Measurements from ENCODE around the gene CCT8.

The CCT8 gene

GRCh38 chr21:29077651-29078090 is 4.2 kb upstream of the CCT8 start:
- DNase-seq = no peak

DNA sequence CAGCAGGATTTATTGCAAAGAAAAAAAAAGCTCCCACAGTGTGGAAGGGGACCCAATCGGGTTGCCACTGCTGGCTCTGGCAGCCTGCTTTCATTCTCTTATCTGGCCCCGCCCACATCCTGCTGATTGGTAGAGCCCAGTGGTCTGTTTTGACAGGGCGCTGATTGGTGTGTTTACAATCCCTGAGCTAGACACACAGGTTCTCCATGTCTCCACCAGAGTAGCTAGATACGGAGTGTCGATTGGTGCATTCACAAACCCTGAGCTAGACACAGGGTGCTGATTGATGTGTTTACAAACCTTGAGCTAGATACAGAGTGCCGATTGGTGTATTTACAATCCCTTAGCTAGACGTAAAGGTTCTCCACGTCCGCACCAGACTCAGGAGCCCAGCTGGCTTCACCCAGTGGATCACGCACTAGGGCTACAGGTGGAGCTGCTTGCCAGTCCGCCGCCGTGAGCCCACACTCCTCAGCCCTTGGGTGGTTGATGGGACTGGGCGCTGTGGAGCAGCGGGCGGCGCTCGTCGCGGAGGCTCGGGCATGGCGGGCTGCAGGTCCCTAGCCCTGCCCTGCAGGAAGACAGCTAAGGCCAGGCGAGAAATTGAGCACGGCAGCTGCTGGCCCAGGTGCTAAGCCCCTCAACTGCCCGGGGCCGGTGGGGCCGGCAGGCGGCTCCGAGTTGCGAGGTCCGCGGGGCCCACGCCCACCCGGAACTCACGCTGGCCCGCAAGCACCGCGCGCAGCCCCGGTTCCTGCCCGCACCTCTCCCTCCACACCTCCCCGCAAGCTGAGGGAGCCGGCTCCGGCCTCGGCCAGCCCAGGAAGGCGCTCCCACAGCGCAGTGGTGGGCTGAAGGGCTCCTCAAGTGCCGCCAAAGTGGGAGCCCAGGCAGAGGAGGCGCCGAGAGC is 3.5 kb upstream of the CCT8 start:
- DNase-seq = peak; percentile 67

DNA sequence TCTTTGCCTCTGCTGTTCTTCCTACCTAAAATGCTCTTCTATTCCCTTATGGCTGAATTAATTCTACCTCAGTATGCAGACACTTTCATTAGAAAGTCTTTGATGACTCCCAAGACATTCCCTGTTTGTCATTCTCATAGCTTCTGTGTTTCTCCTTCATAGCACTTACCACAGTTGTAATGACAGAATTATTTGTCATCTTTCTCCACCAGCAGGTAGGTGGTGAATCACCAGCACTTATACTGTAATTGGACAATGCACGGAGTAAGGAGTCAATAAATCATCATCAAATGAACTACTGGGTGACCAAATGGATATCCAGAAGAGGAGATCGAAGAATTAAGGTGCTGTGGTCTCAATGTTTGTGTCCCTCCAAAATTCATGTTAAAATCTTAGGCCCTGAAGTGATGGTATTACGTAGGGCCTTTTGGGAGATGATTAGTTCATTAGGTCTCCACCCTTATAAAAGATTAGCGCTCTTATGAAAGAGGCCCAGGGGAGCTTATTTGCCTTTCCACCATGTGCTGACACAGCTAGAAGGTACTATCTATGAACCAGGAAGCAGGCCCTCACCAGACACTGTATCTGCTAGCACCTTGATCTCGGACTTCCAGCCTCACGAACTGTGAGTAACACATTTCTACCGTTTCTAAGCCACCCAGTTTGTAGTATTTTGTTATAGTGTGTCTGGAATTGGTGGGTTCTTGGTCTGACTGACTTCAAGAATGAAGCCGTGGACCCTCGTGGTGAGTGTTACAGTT is 2.4 kb upstream of the CCT8 start:
- DNase-seq = no peak

- no peak for DNase-seq
These were observed 1.3 kb upstream of the CCT8 start for GRCh38 chr21:29074783-29075182.

- no peak for DNase-seq
These were observed 544 bp upstream of the CCT8 start for GRCh38 chr21:29074007-29074376.

DNA sequence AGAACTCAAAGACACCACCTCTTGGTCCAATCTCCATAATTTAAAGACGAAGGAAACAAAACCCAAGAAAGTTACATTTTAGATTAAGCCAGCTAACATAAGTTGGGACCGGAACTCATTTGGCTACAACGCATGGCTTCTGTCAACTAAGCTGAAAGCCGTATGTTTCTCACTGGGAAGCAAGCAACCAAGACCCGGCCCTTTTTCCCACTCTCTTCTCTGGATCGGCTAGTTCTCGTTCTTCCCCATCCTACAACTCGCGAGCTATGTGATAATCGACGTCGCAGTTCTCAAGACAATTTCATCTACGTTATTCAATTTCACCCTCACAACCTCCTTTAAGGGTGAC is 601 bp downstream of the CCT8 start:
- no peak for DNase-seq

GRCh38 chr21:29064850-29065481 is 8.5 kb downstream of the CCT8 start:
- DNase-seq = no peak

GRCh38 chr21:29056538-29057050 is 16.9 kb downstream of the CCT8 start:
- DNase-seq = no peak

GRCh38 chr21:29056005-29056404 is 17.4 kb downstream of the CCT8 start:
- no peak for DNase-seq

GRCh38 chr21:29055080-29055479 is 18.4 kb downstream of the CCT8 start:
- no peak for DNase-seq

- DNase-seq = no peak
These were observed 19.8 kb downstream of the CCT8 start for GRCh38 chr21:29053656-29054055.

- DNase-seq = no peak
These were observed 20.4 kb downstream of the CCT8 start for GRCh38 chr21:29053011-29053553.

DNA sequence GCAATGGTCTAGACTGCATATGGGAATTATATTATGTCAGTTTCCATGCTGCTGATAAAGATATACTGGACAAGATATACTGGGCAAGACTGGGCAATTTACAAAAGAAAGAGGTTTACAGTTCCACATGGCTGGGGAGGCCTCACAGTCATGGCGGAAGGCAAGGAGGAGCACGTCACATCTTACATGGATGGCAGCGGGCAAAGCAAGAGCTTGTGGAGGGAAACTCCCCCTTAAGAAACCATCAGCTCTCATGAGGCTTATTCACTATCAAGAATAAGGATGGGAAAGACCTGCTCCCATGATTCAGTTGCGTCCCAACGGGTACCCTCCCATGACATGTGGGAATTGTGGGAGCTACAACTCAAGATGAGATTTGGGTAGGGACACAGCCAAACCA is 21.2 kb downstream of the CCT8 start:
- DNase-seq = no peak

DNA sequence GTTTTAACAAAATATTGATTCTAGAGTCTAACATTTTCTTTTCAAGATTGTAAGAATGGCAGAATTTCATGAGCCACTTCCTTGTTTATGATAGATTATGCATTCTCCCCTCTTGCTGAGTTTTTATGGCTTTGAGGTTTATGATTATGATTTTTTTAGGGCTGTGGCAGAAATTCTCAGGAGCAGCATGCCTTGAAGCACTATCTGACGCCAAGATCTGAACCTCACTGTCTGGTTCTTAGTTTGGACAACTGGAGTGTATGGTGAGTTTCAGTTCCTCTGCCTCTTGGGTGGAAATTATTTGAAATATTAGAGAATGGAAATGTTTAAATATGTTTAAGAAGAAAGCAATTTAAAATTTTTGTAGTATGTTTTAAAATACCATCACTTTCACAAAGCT is 38.8 kb downstream of the CCT8 start:
- no peak for DNase-seq

DNA sequence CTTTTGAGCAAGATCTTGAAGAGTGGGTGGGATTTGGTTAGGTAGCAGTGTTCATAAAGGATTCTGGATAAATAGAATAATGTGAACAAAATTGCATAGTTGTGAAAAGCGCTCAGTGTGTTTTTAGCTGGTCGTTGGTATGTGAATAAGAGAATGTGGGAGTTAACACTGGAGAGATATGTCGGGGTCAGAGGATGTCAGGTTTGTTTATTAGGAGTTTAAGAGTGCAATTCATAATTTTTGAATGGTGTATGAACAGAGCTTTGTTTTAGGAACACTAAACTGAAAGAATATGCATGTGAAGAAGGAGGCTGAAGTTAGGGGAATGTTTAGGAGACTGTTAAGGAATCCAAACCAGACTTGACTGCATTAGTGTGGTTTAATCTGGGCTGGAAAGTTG is 39.6 kb downstream of the CCT8 start:
- no peak for DNase-seq

GRCh38 chr21:29033301-29033700 is 40.1 kb downstream of the CCT8 start:
- DNase-seq = no peak

DNA sequence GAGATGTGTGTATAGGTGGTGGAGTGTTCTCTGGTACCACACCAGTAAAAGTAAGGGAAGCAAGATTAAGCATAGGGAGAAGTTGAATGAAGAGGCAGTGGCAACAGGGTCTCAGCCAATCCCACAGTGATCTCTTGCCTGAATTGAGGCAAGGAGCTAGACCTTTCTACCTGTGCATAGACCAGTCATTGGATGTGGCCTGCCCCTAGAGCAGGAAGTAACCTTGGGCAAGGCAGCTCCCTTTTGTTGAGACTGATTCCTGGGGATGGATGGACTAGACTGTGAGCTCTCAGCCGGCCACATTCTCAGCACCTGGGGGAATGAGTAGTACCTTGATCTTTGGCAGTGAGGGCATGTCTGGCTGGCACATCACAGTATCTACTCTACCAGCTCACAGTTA is 42.5 kb downstream of the CCT8 start:
- no peak for DNase-seq

DNA sequence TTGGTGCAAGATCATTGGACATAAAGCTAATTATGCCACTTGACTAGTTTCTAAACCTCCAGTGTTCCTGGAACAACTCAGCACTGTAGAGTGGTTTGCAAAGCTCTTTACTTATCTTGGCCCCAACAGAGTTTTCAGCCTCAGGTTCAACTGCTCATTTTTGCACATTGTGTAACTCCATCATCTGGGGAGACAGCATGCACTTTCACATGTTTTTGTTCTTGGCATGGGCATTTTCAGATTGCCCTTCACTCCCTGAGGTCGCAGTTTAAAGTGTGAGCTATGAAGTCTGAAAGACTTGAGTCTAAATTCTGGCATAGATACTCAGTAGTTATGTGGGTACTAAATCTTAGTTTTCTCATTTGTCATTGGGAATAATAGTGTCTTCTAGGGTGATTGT is 43.9 kb downstream of the CCT8 start:
- DNase-seq = no peak

GRCh38 chr21:29025328-29025713 is 48.1 kb downstream of the CCT8 start:
- no peak for DNase-seq

DNA sequence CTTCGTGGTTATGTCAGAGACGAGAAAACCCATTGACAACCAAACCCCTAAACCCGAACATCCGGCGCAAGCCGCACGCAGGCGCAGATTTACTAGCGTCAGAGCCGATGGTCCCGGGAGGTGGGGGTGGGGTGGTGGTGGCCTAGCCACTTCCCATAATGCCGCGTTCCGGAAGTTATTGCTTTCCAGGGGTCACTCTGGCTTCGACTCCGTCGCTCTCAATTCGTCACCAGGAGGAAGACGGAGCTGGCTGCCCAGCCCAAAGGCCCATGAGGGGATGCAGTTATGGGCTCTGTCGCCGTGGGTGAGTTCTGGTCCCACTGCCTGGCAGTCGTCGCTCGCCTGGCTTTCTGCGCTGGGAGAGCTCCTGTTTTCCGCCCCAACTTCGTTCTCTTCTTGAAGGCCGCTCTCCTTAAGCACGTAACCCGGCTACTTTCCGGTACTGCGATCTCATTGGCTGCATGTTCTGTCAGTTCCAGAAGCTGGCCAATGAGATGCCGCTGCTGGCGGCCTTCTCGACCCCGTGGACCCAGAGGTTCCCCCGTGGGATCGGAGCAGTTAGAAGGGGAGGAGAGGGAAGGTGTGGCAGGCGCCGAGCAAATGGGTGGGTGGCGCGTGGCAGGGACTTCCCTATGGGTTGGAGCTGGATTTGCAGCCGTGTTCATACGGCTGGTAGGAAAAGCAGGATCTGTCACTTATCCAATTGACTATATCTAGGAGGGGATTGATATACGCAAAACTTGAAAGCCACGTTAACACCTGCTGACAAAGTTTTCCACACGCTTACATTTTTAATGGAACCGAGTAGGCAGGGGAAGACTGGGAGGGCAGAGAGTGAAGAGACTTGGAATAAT is 48.7 kb downstream of the CCT8 start, which contains the start of gene USP16:
Gene USP16 (plus strand): TSS at position 195 of the 854 bp plus-strand sequence. CDS start 3,246 bp downstream, outside the sequence.
- DNase-seq = peak; percentile 95

DNA sequence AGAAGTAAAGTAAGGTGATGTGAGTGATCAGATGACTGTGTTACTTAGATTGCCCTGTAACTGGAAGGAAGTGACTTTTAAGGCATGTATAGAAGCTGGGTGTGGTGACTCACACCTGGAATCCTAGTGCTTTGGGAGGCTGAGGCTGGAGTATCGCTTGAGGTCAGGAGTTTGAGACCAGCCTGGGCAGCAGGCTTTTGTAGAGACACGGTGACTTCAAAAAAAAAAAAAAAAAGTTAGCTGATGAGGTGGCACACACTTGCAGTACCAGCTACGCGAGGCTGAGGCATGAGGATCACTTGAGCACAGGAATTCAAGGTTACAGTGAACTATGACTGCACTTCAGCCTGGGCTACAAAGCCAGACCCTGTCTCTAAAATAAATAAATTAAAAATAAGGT is 51.3 kb downstream of the CCT8 start:
- DNase-seq = no peak

DNA sequence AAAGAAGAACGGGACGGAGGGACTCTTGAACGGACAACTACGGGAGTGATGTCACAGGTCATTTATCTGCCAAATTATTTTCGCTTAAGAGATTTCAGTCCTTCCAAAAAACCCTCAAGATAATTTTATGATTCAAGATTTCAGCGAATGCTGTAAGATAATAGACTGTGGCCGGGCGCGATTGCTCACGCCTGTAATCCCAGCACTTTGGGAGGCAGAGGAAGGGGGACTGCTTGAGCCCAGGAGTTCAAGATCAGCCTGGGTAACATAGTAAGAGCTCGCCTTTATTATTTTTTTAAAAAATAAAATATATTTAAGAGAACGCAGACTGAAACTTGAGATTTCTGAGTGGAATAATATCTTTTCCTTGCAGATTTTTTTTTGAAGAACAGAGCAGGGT is 54.9 kb downstream of the CCT8 start:
- no peak for DNase-seq
